Thyroid gland (tissue), 4 donors: ENCODE measurements around the gene SUGCT.

ENCODE experiments used
- POLR2A ChIP-seq, 2 donors: fragments of 450-650 bp; IDR thresholded peaks; one replicate each; pipeline ENCODE4 v1.6.1; 2017; ENCODE audit warnings: antibody characterized with exemption in 2 of 2, mild to moderate bottlenecking in 2 of 2, moderate library complexity in 1 of 2
- TF ChIP-seq, protein P1 (sequence below), 6 experiments: fragments of 200-600 bp in 3 of 6; fragments of 450-650 bp in 3 of 6; sonication (generic) in 3 of 6; IDR thresholded peaks; one replicate each; pipeline ENCODE4 v1.5.1; 2016 to 2019; ENCODE audit warnings: antibody characterized with exemption in 6 of 6, mild to moderate bottlenecking in 2 of 6, inconsistent platforms in 1 of 6, moderate library complexity in 1 of 6

- no peak for TF ChIP-seq POLR2A (IDR thresholded peaks at IDR 0.05)
- TF ChIP-seq, protein P1, sequence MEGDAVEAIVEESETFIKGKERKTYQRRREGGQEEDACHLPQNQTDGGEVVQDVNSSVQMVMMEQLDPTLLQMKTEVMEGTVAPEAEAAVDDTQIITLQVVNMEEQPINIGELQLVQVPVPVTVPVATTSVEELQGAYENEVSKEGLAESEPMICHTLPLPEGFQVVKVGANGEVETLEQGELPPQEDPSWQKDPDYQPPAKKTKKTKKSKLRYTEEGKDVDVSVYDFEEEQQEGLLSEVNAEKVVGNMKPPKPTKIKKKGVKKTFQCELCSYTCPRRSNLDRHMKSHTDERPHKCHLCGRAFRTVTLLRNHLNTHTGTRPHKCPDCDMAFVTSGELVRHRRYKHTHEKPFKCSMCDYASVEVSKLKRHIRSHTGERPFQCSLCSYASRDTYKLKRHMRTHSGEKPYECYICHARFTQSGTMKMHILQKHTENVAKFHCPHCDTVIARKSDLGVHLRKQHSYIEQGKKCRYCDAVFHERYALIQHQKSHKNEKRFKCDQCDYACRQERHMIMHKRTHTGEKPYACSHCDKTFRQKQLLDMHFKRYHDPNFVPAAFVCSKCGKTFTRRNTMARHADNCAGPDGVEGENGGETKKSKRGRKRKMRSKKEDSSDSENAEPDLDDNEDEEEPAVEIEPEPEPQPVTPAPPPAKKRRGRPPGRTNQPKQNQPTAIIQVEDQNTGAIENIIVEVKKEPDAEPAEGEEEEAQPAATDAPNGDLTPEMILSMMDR (IDR thresholded peaks at IDR 0.05): no peak
Measured at GRCh38 chr7:40654171-40654570, 519.4 kb downstream of the SUGCT start.
